HG02840 (cell line): Measurements from ENCODE around the gene RTF2.

Source experiments
- ATAC-seq: cut with Tn5 transposase; IDR thresholded peaks from one replicate; pipeline ENCODE4 v1.9.1; 2021; ENCODE audit warnings: mild to moderate bottlenecking, moderate library complexity, moderate number of reproducible peaks; ENCODE audit not compliant: unreplicated experiment, low FRiP score

Gene RTF2, protein sequence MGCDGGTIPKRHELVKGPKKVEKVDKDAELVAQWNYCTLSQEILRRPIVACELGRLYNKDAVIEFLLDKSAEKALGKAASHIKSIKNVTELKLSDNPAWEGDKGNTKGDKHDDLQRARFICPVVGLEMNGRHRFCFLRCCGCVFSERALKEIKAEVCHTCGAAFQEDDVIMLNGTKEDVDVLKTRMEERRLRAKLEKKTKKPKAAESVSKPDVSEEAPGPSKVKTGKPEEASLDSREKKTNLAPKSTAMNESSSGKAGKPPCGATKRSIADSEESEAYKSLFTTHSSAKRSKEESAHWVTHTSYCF

DNA sequence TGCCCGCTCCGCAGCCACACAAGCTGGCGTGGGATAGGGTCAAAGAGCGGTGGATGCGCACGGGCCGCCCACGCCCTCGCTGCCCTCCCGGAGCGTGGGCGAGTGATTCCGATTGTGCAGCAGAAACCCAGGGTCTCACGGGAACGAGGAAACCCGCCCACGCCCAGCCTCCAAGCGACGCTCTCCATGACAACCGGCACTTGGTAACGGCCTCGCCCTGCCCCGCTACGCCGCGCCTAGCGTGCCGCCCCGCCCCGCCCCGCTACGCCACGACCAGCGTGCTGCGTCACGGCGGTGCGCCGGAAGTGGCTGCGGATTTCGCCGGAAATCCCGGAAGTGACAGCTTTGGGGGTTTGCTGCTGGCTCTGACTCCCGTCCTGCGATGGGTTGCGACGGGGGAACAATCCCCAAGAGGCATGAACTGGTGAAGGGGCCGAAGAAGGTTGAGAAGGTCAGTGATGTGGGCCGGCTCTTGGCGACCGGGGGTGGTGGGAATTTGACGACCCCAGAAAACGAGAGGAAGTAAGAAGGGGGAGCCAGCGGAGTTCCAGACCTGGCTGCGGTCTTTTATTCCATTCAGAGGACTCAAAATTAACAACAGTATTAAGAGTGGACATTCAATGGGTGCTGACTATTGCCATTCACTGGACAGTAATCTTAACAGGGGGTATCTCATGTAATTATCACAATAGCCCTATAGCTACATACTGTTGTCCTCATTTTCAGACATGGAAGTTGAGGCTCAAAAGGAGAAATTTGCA, at the start of gene RTF2:
Gene RTF2 (plus strand): TSS at position 312 of the 761 bp plus-strand sequence. CDS start 71 bp downstream, at position 383.
- ATAC-seq, result peak; percentile 97

DNA sequence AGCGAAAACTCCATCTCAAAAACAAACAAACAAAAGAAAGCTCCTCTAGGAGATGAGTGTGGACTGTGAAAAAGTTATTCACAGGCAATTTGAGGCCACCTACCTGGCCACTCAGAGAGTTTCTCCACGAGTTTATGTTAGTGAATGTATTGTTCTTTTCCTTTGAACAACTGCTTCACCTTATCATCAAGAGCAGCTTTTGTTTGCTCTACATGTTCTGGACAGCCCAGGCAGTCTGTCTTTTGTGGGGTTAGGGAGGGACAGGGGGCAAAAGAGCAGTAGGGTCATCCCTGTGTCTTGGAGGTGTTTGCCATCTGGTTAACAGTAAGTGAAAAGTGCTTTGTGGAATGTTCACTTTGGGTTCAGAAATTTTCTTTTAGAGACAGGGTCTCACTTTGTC, 48.4 kb upstream of the RTF2 start:
- ATAC-seq, result no peak

DNA sequence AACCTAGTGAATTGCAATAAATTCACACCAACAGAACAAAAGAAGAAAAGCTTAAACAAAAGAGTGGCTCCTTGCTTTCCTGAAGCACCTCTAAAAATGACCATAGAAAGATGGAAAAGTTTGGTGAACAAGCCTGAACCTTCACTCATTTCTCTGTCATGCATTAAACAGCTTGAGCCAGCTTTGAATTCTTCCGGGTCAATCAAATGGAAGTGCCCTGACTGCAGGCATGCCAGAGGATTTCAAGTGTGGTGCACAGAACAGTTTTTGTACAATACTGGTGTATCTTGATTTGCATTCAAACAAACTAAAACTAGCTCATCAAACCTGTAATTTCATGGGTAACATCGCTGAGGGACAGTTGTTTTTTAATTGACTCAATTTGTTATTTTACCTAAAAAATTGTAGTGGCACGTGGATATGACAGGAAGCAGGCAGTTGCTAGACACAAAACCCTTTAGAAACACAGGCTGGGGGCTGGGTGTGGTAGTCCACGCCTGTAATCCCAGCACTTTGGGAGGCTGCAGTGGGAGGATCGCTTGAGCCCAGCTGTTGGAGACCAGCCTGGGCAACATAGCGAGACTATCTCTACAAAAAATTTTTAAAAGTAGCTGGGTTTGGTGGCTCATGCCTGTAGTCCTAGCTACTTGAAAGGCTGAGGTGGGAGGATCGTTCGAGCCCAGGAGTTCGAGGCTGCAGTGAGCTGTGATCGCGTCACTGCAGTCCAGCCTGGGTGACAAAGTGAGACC, 47.3 kb upstream of the RTF2 start:
- no peak for ATAC-seq

DNA sequence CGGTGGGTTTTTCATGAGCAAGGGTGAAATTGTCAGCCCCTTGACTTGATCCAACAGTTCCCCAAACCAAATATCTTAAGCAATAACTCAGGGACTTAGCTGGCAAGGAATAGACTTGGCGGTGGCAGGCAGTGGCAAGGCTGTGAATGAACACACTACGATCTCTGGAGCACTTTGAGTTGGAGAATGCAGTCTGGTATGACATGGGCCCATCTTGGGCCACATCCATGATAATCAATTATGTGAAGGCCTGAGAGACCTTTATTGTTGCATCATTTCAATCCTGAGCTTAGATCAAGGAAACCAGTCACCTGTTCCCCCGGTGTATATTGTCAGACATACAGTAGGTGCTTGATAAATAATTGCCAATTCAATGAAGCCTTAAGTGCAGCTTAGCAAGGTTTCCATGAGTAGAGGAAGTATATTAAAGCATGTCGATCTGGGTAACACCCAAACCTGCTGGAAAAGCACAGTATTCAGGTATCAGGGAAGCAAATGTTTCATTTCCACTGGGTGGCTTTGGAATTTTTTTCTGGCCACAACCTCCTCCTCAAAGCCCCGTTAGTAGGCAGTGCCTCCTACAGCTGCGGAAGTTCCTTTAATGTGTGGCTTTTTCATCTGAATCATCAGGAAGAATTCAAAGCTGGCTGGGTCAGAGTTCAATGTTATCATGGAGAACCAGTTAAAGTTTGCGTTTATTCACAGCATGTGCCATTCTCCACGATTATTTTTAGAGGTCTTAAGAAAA, 46.2 kb upstream of the RTF2 start:
- no peak for ATAC-seq

DNA sequence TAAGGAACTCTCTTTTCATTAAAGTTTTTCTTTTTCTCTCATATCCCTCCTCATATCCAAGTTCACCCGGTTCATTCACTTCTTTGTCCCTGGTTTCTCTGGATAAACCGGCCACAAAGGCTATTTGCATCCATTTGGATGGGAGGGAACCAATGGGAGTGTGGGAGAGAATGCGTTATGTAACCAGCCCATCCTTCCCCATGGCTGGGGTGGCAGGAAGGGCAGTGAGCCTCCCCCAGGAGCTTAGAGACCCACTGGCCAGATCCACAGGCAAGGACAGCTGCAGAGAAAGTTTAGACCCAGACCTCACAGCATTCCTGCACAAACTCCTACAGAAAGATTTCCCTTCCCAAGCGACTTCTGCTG, 45.6 kb upstream of the RTF2 start:
- no peak for ATAC-seq

DNA sequence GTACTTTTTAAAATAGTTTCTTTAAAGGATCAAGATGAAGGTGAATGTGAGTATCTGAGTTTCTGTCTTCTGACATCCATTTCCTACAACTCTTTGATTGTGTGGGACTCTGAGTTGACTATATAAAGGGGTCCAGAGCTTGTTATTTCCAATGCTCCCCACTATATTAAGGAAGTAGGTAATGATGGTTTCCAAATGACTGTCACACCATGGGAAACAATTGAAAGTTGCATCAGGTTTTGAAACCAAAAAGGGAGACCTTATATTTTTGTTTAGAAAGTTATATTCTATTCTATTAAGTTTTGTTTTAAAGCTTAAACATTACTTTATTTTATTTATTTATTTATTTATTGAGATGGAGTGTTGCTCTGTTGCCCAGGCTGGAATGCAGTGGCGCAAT, 45.2 kb upstream of the RTF2 start:
- ATAC-seq, result no peak

DNA sequence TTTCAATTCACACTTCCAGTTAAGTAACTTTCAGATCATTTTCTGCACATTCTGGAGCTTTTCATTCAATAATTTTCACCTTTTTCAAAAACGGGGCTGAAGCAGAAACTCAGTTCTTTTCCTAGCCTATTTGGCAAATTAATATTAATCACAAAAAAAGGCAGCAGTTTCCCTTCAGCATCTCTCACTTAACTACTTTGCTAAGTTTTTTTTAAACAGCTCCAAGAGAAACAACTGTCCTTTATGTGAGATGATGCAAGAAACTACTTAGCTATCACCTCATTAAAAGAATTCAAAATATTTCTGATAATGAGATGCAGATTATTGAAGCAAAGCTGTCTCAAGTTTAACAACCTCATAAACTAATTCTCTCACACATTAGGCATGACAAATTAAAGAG, 44.5 kb upstream of the RTF2 start:
- ATAC-seq, result no peak

DNA sequence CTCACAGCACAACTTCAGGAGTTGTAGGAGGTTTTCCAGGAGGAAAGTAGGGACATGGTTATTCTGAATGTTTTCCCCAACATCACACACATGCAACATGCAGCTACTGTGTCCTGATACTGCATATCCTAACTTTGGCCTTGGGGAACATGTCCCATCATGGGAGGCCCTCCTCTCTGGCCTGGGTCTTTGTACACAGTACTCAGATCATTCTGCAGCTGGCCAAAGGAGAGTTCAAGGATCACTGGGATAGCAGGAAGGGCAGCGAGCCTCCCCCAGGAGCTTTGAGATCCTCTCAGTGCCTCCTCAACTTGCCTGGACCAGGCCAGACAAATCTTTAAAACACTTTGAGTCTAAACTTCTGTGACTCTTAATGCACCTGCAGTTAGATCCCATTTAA, 43.5 kb upstream of the RTF2 start:
- no peak for ATAC-seq

DNA sequence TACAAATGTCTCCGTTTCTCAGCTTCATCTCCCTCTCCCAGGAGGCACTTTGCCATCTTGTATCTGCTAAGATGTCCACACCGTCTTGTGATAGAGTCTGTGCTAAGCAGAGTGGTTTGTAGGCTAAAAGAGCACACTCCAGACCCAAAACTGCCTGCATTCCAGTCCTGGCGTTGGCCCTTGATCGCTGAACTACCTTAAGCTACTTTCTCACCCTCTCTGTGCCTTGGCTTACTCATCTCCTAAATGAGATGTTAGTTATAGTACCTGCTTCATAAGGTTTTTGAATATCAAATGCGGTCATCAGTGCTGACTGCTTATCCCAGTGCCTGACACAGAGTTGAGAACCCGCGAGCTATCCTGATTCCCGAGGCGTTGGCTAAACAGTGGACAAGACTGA, 42.4 kb upstream of the RTF2 start:
- no peak for ATAC-seq

DNA sequence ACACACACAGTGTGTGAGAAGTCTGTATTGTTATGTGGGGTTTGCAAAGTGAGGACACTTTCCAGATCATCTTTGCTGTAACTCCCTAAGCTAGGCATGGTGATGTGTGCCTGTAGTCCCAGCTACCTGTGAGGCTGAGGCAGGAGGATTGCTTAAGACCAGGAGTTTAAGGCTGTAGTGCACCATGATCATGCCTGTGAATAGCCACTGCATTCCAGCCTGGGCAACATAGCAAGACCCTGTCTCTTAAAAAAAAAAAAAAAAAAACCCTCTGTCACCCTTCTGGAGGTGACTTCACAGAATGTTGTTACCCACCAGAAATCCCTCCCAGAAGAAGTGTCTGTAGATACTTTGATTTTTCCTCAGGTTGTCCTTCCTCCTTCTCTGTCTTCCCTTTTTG, 41.5 kb upstream of the RTF2 start:
- ATAC-seq, result no peak

DNA sequence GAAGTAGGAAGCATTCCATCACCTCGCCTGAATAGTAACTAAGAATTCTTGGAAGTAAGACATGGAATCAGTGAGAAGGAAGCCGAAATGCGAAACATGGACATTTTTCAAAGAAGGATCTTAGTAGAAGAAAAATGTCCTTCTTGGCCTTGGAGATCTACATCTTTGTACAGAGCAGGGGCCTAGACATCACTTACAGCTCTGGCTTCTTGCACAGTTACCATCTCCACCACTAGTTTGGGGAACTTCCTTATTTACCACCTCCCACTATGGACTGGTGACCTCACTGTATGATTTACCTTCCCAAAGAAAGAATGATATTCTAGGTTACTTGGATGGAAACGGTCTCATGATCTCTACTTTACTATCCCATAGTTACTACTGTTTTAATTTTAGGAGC, 40.6 kb upstream of the RTF2 start:
- no peak for ATAC-seq

DNA sequence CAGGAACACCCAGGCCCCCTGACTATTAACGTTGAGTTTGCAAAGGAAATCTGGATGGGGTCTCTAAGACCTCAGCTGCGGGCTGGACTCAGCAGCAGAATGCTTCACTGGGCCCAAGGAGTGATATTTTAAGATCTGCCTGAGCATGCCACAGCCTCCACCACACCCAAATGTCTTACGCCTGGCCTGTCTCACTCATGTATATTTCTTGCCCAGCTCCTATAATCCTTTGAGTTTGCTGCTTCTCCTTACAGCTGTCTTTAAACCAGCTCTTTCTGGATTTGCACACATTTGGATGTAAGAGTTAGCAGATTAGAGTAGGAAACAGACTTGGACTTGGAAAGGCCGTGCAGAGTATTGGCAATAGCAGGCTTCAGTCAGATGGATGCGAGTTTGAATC, 40.0 kb upstream of the RTF2 start:
- no peak for ATAC-seq

DNA sequence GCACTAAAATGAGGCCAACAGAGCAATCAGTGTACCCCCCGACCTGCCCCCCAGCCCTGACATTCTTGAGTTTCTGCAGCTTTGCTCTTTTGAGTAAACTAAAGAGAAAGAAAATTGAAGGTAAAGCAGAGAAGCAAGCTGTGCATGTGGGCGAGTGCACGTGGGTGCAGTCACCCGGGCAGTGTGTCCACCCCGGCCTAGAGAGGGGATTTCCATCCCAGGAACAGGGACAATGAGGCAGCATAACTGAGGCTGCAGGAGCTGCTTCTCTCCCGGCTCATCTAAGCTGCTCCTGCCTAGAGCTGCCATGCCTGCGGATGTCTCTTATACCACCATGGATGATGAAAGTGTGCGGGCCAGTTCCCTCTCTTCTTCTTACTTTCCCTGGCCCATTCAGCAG, 39.5 kb upstream of the RTF2 start:
- no peak for ATAC-seq

DNA sequence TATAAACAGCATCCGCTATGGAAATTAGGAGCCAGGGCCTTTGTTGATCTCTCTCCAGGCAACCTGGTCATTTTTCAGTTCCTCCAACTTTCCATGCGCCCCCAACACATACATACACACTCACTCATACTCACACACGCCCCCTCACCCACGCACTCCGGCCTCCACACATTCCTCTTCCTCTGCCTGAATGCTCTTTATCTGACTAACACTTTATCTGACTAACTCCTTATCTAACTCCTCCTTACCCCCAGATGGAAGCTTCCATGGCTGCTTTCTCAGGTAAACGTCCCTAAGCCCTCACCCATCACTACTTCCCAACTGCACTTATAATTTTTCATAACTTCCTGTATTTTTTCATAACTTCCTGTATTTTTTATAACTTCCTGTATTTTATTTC, 38.9 kb upstream of the RTF2 start:
- ATAC-seq, result no peak

DNA sequence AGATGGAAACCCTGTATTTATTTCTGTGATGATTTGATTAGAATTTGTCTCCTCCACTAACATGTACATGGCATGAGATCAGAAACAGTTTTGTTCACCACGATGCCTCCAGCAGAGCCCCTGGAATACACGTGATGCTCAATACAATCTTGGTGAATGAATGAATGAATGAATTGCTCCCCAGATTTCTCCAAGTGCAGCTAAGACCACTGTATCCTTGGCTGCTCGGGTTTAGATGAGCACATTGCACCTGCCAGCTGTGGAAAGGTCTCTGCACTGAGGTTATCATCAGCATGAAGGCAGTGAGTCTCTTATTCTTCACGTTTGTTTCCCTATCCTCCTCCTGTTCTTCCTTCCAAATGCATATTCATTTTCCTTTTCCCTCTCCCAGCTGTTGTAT, 38.5 kb upstream of the RTF2 start:
- ATAC-seq, result no peak

DNA sequence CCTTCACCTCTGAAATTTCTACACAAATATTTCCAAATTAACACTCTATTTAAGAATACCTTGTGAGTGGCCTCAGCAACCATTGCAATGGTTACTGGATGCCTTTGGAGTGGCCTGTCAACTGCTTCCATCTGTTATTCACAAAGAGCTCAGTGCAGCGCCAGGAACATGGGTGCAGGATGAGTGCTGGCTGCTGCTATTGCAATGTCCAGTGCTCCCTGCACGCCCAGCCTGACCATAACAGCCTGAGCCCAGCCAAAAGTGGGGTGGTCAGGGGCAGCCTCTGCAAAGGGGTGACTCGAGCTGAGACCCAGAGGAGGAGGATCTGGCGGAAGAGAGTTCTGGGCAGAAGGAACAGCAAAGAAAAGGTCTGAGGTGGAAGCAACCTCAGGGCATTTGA, 38.0 kb upstream of the RTF2 start:
- ATAC-seq, result no peak

DNA sequence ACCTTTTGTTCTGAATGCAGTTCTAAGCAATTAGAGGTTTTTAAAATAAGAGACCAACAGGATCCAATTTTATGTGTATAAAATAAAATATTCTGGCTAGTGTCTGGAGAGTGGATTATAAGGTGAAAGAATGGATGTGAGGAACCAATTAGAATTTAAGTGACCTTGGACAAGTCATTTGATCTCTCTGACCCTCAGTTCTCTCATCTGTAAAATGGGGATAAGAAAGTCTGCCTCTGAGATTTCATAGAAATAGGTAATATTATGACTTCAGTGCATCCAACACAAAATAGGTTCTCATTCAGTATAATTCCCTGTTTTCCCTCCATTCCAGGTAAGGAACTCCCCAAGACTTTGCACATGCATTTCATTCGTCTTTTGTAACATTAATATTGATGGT, 37.5 kb upstream of the RTF2 start:
- no peak for ATAC-seq

DNA sequence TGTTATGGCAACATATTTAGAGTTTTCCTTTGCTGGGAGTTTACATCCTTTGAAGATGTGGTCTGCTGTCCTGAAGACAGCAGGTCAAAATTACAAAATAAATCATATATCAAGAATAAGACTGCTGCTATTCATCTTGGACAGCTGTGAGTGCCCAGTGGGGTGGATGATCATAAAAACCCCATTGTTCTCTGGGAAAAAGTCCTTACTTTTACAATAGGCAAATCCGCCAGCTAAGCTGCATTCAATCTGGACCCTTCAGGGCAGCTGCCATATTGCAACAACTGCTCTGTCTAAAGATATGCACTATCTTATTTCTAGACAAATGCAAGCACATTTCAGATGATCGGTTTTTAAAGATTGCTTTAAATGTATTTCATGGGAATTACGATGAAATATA, 37.0 kb upstream of the RTF2 start:
- ATAC-seq, result no peak

DNA sequence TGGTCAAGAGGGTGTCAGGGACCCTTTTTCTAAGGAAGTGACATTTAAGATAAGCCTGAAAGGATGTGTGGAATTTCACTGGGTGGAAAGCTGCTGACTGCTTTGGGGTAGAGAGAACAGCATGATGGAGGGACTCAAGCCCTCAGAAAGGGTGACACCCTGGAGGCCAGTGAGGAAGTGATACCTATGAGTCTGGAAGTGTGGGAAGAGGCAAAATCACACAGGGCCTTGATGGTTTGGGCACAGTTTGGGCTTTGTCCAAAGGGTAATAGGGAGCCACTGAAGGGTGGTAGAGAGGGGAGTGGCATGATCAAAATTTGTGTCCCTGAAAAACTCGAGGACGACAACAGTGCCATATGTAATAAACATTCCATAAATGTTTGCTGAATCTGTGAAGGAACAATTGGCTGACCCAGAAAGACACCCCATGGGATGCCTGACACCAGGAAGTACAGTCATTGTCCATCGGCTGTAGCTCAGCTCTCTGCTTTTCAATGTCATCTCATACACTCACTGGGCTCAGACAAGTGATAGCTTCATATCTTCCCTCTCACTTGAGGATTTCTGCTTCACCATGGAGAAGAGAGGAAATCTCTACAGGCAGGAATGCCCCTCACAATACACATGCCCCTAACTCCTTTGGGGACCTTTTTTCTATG, 35.1 kb upstream of the RTF2 start:
- no peak for ATAC-seq

DNA sequence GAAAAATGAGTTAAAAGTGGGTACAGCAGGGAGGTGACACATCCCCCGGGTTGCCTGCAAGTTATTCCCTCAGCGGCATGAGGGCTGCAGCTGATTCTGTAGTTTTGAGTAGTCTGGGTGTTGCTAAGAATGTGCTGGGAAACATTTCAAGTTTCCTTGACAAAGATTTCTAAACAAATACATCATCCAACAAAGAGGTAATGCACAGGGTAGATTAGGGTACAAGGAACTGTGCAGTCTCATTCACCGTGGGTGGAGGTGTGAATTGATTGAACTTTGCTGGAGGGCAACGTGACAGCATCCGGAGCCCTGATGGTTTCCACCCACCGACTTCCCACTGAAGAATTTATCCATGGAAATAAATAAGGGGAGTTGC, 34.6 kb upstream of the RTF2 start:
- ATAC-seq, result no peak
